ENCODE measurements around the gene SNX33. TPM values are rescaled to one million over a fixed set of nuclear protein-coding genes. Genes with fewer than 3 reads are reported as not detected.

Gene SNX33
- total and polyA plus RNA-seq, 2 of the 13 experiments (the other 11 are each of a cell fraction or from before 2014, with no cell fraction given): 11.0 to 11.6 TPM

DNA sequence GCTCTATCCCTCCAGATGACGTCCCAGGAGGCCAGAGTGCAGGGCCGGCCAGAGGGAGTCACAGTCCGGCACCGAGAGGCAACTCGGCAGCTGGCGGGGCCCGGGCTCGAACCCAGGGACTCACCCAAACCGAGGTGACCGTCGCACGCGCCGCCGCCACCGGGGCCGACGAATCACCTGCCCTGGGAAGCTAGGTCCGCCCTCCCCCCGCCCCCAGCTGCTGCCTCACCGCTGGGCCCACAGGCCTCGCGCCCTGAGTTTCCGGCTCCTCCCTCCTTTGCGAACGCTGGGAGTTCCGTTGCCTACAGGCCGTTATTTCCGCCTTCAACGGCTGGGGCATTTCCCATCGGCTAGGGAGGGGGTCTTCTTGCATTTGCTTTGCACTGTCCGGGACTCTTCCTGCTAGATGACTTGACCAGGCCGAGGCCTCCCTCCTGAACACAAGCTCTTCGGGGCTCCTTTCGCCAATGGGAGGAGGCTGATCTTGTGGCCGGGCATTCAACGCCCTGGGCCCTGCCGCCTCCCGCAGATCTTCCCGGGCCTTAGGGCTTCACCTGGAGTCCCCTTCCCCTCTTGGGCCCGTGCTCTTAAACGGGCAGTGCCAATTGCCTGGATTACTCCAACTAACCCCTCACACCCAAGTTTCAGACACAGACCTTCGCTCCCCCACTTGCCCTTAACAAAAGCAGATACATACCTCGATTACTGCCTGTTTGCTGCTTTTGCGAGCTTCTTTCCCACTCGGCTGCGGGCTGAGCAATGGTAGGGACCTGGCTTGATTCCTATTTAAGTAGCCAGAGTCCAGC lies 22.0 kb upstream of the SNX33 start, which contains the start of gene SNUPN (continued):
- TF ChIP-seq, protein P1, sequence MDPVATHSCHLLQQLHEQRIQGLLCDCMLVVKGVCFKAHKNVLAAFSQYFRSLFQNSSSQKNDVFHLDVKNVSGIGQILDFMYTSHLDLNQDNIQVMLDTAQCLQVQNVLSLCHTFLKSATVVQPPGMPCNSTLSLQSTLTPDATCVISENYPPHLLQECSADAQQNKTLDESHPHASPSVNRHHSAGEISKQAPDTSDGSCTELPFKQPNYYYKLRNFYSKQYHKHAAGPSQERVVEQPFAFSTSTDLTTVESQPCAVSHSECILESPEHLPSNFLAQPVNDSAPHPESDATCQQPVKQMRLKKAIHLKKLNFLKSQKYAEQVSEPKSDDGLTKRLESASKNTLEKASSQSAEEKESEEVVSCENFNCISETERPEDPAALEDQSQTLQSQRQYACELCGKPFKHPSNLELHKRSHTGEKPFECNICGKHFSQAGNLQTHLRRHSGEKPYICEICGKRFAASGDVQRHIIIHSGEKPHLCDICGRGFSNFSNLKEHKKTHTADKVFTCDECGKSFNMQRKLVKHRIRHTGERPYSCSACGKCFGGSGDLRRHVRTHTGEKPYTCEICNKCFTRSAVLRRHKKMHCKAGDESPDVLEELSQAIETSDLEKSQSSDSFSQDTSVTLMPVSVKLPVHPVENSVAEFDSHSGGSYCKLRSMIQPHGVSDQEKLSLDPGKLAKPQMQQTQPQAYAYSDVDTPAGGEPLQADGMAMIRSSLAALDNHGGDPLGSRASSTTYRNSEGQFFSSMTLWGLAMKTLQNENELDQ (CRISPR knock-in tag; IDR thresholded peaks at IDR 0.05; ENCODE audit: borderline replicate concordance): no peak
- TF ChIP-seq TSC22D2 (CRISPR knock-in tag; IDR thresholded peaks at IDR 0.05; ENCODE audit: borderline replicate concordance) (0 out of 2 replicates have a peak, but pooled peaks have one; percentile 43), CBFB (CRISPR knock-in tag; IDR thresholded peaks at IDR 0.05) (peak; percentile 70; the same call in 1 of the 2 replicates), ZNF607 (CRISPR knock-in tag; IDR thresholded peaks at IDR 0.05; ENCODE audit: borderline replicate concordance) (no peak; the same call in 1 of the 2 replicates), KLF9 (CRISPR knock-in tag; IDR thresholded peaks at IDR 0.05; ENCODE audit: low read depth) (0 out of 2 replicates have a peak, but pooled peaks have one; percentile 48), CCDC6 (CRISPR knock-in tag; IDR thresholded peaks at IDR 0.05) (no peak), ZNF44 (CRISPR knock-in tag; IDR thresholded peaks at IDR 0.05) (no peak), JUND (CRISPR knock-in tag; IDR thresholded peaks at IDR 0.05) (no peak), ZMYM2 (CRISPR knock-in tag; IDR thresholded peaks at IDR 0.05) (peak; percentile 86)
- TF ChIP-seq, protein P2, sequence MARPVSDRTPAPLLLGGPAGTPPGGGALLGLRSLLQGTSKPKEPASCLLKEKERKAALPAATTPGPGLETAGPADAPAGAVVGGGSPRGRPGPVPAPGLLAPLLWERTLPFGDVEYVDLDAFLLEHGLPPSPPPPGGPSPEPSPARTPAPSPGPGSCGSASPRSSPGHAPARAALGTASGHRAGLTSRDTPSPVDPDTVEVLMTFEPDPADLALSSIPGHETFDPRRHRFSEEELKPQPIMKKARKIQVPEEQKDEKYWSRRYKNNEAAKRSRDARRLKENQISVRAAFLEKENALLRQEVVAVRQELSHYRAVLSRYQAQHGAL (CRISPR knock-in tag; IDR thresholded peaks at IDR 0.05; ENCODE audit: not compliant biosample characterization): no peak
- TF ChIP-seq, protein P3, sequence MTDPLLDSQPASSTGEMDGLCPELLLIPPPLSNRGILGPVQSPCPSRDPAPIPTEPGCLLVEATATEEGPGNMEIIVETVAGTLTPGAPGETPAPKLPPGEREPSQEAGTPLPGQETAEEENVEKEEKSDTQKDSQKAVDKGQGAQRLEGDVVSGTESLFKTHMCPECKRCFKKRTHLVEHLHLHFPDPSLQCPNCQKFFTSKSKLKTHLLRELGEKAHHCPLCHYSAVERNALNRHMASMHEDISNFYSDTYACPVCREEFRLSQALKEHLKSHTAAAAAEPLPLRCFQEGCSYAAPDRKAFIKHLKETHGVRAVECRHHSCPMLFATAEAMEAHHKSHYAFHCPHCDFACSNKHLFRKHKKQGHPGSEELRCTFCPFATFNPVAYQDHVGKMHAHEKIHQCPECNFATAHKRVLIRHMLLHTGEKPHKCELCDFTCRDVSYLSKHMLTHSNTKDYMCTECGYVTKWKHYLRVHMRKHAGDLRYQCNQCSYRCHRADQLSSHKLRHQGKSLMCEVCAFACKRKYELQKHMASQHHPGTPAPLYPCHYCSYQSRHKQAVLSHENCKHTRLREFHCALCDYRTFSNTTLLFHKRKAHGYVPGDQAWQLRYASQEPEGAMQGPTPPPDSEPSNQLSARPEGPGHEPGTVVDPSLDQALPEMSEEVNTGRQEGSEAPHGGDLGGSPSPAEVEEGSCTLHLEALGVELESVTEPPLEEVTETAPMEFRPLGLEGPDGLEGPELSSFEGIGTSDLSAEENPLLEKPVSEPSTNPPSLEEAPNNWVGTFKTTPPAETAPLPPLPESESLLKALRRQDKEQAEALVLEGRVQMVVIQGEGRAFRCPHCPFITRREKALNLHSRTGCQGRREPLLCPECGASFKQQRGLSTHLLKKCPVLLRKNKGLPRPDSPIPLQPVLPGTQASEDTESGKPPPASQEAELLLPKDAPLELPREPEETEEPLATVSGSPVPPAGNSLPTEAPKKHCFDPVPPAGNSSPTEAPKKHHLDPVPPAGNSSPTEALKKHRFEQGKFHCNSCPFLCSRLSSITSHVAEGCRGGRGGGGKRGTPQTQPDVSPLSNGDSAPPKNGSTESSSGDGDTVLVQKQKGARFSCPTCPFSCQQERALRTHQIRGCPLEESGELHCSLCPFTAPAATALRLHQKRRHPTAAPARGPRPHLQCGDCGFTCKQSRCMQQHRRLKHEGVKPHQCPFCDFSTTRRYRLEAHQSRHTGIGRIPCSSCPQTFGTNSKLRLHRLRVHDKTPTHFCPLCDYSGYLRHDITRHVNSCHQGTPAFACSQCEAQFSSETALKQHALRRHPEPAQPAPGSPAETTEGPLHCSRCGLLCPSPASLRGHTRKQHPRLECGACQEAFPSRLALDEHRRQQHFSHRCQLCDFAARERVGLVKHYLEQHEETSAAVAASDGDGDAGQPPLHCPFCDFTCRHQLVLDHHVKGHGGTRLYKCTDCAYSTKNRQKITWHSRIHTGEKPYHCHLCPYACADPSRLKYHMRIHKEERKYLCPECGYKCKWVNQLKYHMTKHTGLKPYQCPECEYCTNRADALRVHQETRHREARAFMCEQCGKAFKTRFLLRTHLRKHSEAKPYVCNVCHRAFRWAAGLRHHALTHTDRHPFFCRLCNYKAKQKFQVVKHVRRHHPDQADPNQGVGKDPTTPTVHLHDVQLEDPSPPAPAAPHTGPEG (CRISPR knock-in tag; IDR thresholded peaks at IDR 0.05): no peak
- TF ChIP-seq, protein P4, sequence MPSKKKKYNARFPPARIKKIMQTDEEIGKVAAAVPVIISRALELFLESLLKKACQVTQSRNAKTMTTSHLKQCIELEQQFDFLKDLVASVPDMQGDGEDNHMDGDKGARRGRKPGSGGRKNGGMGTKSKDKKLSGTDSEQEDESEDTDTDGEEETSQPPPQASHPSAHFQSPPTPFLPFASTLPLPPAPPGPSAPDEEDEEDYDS (CRISPR knock-in tag; IDR thresholded peaks at IDR 0.05): peak; percentile 58; the same call in 1 of the 2 replicates
- TF ChIP-seq, protein P5, sequence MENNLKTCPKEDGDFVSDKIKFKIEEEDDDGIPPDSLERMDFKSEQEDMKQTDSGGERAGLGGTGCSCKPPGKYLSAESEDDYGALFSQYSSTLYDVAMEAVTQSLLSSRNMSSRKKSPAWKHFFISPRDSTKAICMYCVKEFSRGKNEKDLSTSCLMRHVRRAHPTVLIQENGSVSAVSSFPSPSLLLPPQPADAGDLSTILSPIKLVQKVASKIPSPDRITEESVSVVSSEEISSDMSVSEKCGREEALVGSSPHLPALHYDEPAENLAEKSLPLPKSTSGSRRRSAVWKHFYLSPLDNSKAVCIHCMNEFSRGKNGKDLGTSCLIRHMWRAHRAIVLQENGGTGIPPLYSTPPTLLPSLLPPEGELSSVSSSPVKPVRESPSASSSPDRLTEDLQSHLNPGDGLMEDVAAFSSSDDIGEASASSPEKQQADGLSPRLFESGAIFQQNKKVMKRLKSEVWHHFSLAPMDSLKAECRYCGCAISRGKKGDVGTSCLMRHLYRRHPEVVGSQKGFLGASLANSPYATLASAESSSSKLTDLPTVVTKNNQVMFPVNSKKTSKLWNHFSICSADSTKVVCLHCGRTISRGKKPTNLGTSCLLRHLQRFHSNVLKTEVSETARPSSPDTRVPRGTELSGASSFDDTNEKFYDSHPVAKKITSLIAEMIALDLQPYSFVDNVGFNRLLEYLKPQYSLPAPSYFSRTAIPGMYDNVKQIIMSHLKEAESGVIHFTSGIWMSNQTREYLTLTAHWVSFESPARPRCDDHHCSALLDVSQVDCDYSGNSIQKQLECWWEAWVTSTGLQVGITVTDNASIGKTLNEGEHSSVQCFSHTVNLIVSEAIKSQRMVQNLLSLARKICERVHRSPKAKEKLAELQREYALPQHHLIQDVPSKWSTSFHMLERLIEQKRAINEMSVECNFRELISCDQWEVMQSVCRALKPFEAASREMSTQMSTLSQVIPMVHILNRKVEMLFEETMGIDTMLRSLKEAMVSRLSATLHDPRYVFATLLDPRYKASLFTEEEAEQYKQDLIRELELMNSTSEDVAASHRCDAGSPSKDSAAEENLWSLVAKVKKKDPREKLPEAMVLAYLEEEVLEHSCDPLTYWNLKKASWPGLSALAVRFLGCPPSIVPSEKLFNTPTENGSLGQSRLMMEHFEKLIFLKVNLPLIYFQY (CRISPR knock-in tag; IDR thresholded peaks at IDR 0.05; ENCODE audit: borderline replicate concordance): peak; percentile 54; the same call in 1 of the 2 replicates
